HCT116 (cell line): Measurements from ENCODE around the gene FAM171A1. TPM values are rescaled to one million over a fixed set of nuclear protein-coding genes. Genes with fewer than 3 reads are reported as not detected.

Source experiments
- ATAC-seq: fragments of 200-7000 bp; cut with Tn5 transposase; 2 replicates; pipeline ENCODE4 v1.9.1; 2020; ENCODE audit warnings: mild to moderate bottlenecking, moderate library complexity
- BruUV-seq: library from RNA; stranded (reverse); fragments of 400-500 nt; replicated peaks from 2 replicates; lab custom pipeline; 2021; lab: Mats Ljungman, UMichigan
- CTCF ChIA-PET: fragments of 300-600 bp; sonication (Branson Sonifier 250); formaldehyde crosslinking; loops from one replicate; lab custom pipeline; 2021; ENCODE audit warnings: antibody characterized with exemption; lab: Charles Lee
- POLR2A ChIA-PET: fragments of 300-600, 350-600 bp; sonication (Branson Sonifier 250); formaldehyde crosslinking; loops from one replicate; lab custom pipeline; 2021; ENCODE audit warnings: antibody characterized with exemption; lab: Charles Lee
- RAD21 ChIA-PET, 2 experiments: fragments of 300-600 bp; sonication (Branson Sonifier 250); formaldehyde crosslinking; loops; one replicate each; lab custom pipeline; 2023; ENCODE audit warnings: low total read pairs in 2 of 2; ENCODE audit not compliant: uncharacterized antibody in 2 of 2, unreplicated experiment in 2 of 2, low non-redundant PET in 1 of 2; lab: Charles Lee
- DNase-seq: peaks from one replicate; pipeline ENCODE4 v3.0.0-alpha.2; 2010; ENCODE audit warnings: low read depth, low spot score
- H2AFZ ChIP-seq: fragments of 200-600 bp; shearing (Covaris generic), sonication (generic); 2 replicates; pipeline ENCODE4 v1.6.1; 2017; ENCODE audit warnings: low read depth, mixed run types, mixed read lengths, antibody characterized with exemption, low read length; ENCODE audit not compliant: poor library complexity, severe bottlenecking
- H3K27ac ChIP-seq: 2 replicates; pipeline ENCODE4 v1.5.1; 2012; ENCODE audit warnings: low read depth, low read length
- H3K27me3 ChIP-seq: fragments of 200-600 bp; sonication (generic); 2 replicates; pipeline ENCODE4 v1.6.1; 2016; ENCODE audit warnings: mixed run types, low read length, mixed read lengths; ENCODE audit not compliant: insufficient read depth
- H3K36me3 ChIP-seq, 2 experiments: fragments of 200-500 bp in 1 of 2; fragments of 200-600 bp in 1 of 2; sonication (Bioruptor generic) in 1 of 2; sonication (generic) in 1 of 2; 2 replicates each; pipeline versions ENCODE4 v1.5.1 to v1.6.1; 2014 to 2016; ENCODE audit warnings: low read length in 2 of 2, inconsistent platforms in 1 of 2, mixed read lengths in 1 of 2, mixed run types in 1 of 2; ENCODE audit not compliant: insufficient read depth in 2 of 2, control insufficient read depth in 1 of 2
- H3K4me1 ChIP-seq, 2 experiments: fragments of 200-600 bp in 1 of 2; sonication (generic) in 1 of 2; 2 replicates each; pipeline versions ENCODE4 v1.5.1 to v1.6.1; 2012 to 2017; ENCODE audit warnings: low read length in 2 of 2, inconsistent platforms in 1 of 2, mild to moderate bottlenecking in 1 of 2, mixed read lengths in 1 of 2, mixed run types in 1 of 2, moderate library complexity in 1 of 2; ENCODE audit not compliant: insufficient read depth in 2 of 2, control insufficient read depth in 1 of 2
- H3K4me2 ChIP-seq: fragments of 200-600 bp; sonication (generic); 2 replicates; pipeline ENCODE4 v1.6.1; 2017; ENCODE audit warnings: mixed run types, low read length, mixed read lengths
- H3K4me3 ChIP-seq, 2 experiments: fragments of 200-600 bp in 1 of 2; sonication (generic) in 1 of 2; replicated peaks in 1 of 2; 2 replicates each; pipeline ENCODE4 v1.5.1; 2011 to 2016; ENCODE audit warnings: low read length in 2 of 2, control low read depth in 1 of 2, low read depth in 1 of 2, mild to moderate bottlenecking in 1 of 2, mixed read lengths in 1 of 2, mixed run types in 1 of 2
- H3K79me2 ChIP-seq: fragments of 200-600 bp; sonication (generic); 2 replicates; pipeline ENCODE4 v1.6.1; 2017; ENCODE audit warnings: mild to moderate bottlenecking, mixed run types, low read length, moderate library complexity, mixed read lengths; ENCODE audit not compliant: insufficient read depth
- H3K9ac ChIP-seq: fragments of 200-600 bp; sonication (generic); 2 replicates; pipeline ENCODE4 v1.6.1; 2016; ENCODE audit warnings: low read length, mixed read lengths
- H3K9me2 ChIP-seq: fragments of 200-600 bp; sonication (generic), shearing (Covaris generic); 2 replicates; pipeline ENCODE4 v1.6.1; 2017; ENCODE audit warnings: mixed run types, mild to moderate bottlenecking, moderate library complexity; ENCODE audit not compliant: insufficient read depth
- H3K9me3 ChIP-seq, 2 experiments: fragments of 200-500 bp in 1 of 2; fragments of 200-600 bp in 1 of 2; sonication (Bioruptor generic) in 1 of 2; sonication (generic) in 1 of 2; 2 replicates each; pipeline ENCODE4 v1.6.1; 2014 to 2017; ENCODE audit warnings: low read length in 2 of 2, mixed read lengths in 2 of 2, inconsistent platforms in 1 of 2, low read depth in 1 of 2, mild to moderate bottlenecking in 1 of 2, mixed run types in 1 of 2, moderate library complexity in 1 of 2; ENCODE audit not compliant: control insufficient read depth in 1 of 2, insufficient read depth in 1 of 2
- H4K20me1 ChIP-seq: fragments of 200-600 bp; sonication (generic), shearing (Covaris generic); 2 replicates; pipeline ENCODE4 v1.6.1; 2017; ENCODE audit warnings: mixed run types, mild to moderate bottlenecking, moderate library complexity; ENCODE audit not compliant: insufficient read depth
- CBX3 ChIP-seq: IDR thresholded peaks from 2 replicates; pipeline ENCODE4 v1.6.1; 2012; ENCODE audit warnings: low read depth
- CTCF ChIP-seq, 3 experiments: fragments of 200-600 bp in 1 of 3; sonication (generic) in 1 of 3; IDR thresholded peaks in 2 of 3; conservative IDR thresholded peaks in 1 of 3; 2 replicates each; pipeline ENCODE4 v1.5.1; 2012 to 2017; ENCODE audit warnings: low read depth in 2 of 3, low read length in 2 of 3, antibody characterized with exemption in 1 of 3, borderline replicate concordance in 1 of 3, control low read depth in 1 of 3, mild to moderate bottlenecking in 1 of 3, mixed read lengths in 1 of 3, mixed run types in 1 of 3, moderate library complexity in 1 of 3; ENCODE audit not compliant: insufficient read depth in 1 of 3
- ELF1 ChIP-seq: IDR thresholded peaks from 2 replicates; pipeline ENCODE4 v1.6.1; 2012; ENCODE audit warnings: low read depth, borderline replicate concordance
- POLR2AphosphoS5 ChIP-seq: IDR thresholded peaks from 2 replicates; pipeline ENCODE4 v1.6.1; 2011; ENCODE audit warnings: mild to moderate bottlenecking, low read depth, low read length, moderate library complexity
- RAD21 ChIP-seq: IDR thresholded peaks from 2 replicates; pipeline ENCODE4 v1.6.1; 2012; ENCODE audit warnings: low read depth, mild to moderate bottlenecking
- SP1 ChIP-seq: IDR thresholded peaks from 2 replicates; pipeline ENCODE4 v1.6.1; 2012; ENCODE audit warnings: low read depth
- SRF ChIP-seq: IDR thresholded peaks from 2 replicates; pipeline ENCODE4 v1.6.1; 2012; ENCODE audit warnings: low read depth
- ZFX ChIP-seq: fragments of 450-650 bp; IDR thresholded peaks from 2 replicates; pipeline ENCODE4 v1.6.1; 2017
- ZNF274 ChIP-seq: fragments of 200-500 bp; sonication (Bioruptor generic); IDR thresholded peaks from 2 replicates; pipeline ENCODE4 v1.6.1; 2014; ENCODE audit warnings: mild to moderate bottlenecking, low read depth, low read length, inconsistent platforms
- intact Hi-C: fragments of 100-400 bp; cut with micrococcal nuclease; formaldehyde crosslinking; loops from 2 replicates; pipeline ENCODE4 v1.10.0; 2022
- total RNA-seq: library from RNA; stranded (reverse); gene quantifications from one replicate; pipeline ENCODE4 v1.2.1, GENCODE V29; 2021; ENCODE audit not compliant: unreplicated experiment
- TF ChIP-seq, protein P1 (sequence below): IDR thresholded peaks from 2 replicates; pipeline ENCODE4 v1.6.1; 2012; ENCODE audit warnings: low read depth

FAM171A1 gene
- total RNA-seq, 1 experiment from 2014 or later = 32.5 TPM

DNA sequence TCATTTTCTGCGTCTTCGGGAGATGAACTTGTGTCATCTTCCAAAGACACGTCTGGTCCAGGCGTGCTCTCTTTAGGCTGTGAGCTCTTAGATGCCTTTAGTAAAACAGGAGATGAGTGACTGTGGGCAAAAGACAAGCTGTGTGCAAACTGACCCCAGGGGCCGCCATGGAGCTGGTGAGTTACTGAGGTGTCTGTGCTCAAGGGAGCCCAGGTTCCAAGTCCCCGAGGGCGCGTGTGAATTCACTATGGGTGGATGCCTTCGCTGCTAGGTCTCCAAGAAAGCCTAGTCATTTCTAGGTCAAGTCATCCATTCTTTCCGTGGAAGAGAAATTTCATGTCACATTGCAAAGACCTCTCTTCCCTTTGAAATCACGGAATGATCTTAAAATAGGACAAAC lies 118.7 kb downstream of the FAM171A1 start:
- no TSS peak for BruUV-seq
- Histone ChIP-seq H3K9ac (no peak overlapping the region), H3K9me2 (no peaks in the 10 kb centered on the region), H3K4me3 (no peak overlapping the region), H3K79me2 (no peaks in the 10 kb centered on the region; the same call in 1 of the 2 replicates), H3K4me1 (peaks cover 8 to 15% of the 10 kb centered on the region in 2 experiments), H3K27me3 (no peaks in the 10 kb centered on the region), H3K36me3 (no peaks in the 10 kb centered on the region), H4K20me1 (no peaks in the 10 kb centered on the region), H2AFZ (no peak overlapping the region), H3K9me3 (no peaks in the 10 kb centered on the region), H3K27ac (no peak overlapping the region), H3K4me2 (no peak overlapping the region)
- ATAC-seq (no peak), DNase-seq (no peak)
- RAD21 ChIA-PET = no interaction called here
- CTCF ChIA-PET = no interaction called here
- TF ChIP-seq CTCF (IDR thresholded peaks at IDR 0.05 in 2 of 3, conservative IDR thresholded peaks at IDR 0.05 in 1 of 3; ENCODE audit: borderline replicate concordance in 1 of 3, insufficient read depth in 1 of 3, low read depth in 2 of 3, low read length in 2 of 3) = no peak
- no peak for TF ChIP-seq SRF
- TF ChIP-seq ZNF274 = no peak
- no peak for TF ChIP-seq ZFX
- no peak for TF ChIP-seq SP1
- TF ChIP-seq RAD21 = no peak
- TF ChIP-seq ELF1 = no peak
- no peak for TF ChIP-seq CBX3
- intact Hi-C loops = no loop called here
- POLR2A ChIA-PET = no interaction called here

DNA sequence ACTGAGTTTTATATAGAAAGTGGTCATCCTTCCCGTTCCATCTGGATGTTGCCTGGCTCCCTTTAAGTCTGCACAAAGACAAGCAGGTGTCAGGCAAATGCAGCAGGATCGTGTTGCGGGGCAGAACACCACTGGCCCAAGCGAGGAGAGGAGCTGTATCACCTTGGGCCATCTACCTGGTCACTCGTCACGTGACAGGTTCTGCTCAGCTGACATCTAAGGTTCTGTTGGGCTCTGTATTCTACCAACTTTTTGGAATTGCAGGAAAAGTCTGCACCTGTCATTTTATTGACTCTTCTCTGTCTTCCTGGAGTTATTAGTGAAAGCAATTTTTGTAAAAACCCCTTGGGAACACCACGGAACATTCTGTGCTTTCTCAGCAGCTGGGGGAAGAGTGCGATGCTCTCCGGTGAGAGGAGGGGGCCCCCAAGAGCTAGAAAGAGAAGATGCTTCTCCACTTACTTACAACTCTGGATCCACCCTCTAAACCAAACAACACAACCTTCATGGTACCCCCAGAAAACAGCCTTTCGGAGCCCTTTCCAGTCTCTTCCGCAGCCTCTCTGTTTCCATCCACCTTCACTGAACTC lies 119.2 kb downstream of the FAM171A1 start:
- no peaks in the 10 kb centered on the region for H3K9me2 ChIP-seq
- H3K4me1 ChIP-seq = peaks cover 10 to 20% of the 10 kb centered on the region in 2 experiments
- no peak for DNase-seq
- H3K4me3 ChIP-seq = no peak overlapping the region
- H3K79me2 ChIP-seq = no peaks in the 10 kb centered on the region; the same call in 1 of the 2 replicates
- H2AFZ ChIP-seq = no peak overlapping the region
- no peaks in the 10 kb centered on the region for H3K36me3 ChIP-seq
- H4K20me1 ChIP-seq = no peaks in the 10 kb centered on the region
- intact Hi-C loops = no loop called here
- ChIA-PET POLR2A (no interaction called here), CTCF (no interaction called here), RAD21 (no interaction called here)
- no peak overlapping the region for H3K9ac ChIP-seq
- H3K9me3 ChIP-seq = no peaks in the 10 kb centered on the region
- TF ChIP-seq POLR2AphosphoS5 (no peak), SP1 (no peak)
- TF ChIP-seq, protein P1, sequence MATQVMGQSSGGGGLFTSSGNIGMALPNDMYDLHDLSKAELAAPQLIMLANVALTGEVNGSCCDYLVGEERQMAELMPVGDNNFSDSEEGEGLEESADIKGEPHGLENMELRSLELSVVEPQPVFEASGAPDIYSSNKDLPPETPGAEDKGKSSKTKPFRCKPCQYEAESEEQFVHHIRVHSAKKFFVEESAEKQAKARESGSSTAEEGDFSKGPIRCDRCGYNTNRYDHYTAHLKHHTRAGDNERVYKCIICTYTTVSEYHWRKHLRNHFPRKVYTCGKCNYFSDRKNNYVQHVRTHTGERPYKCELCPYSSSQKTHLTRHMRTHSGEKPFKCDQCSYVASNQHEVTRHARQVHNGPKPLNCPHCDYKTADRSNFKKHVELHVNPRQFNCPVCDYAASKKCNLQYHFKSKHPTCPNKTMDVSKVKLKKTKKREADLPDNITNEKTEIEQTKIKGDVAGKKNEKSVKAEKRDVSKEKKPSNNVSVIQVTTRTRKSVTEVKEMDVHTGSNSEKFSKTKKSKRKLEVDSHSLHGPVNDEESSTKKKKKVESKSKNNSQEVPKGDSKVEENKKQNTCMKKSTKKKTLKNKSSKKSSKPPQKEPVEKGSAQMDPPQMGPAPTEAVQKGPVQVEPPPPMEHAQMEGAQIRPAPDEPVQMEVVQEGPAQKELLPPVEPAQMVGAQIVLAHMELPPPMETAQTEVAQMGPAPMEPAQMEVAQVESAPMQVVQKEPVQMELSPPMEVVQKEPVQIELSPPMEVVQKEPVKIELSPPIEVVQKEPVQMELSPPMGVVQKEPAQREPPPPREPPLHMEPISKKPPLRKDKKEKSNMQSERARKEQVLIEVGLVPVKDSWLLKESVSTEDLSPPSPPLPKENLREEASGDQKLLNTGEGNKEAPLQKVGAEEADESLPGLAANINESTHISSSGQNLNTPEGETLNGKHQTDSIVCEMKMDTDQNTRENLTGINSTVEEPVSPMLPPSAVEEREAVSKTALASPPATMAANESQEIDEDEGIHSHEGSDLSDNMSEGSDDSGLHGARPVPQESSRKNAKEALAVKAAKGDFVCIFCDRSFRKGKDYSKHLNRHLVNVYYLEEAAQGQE = no peak
- no peak overlapping the region for H3K27ac ChIP-seq
- no TSS peak for BruUV-seq
- H3K4me2 ChIP-seq = no peak overlapping the region
- no peaks in the 10 kb centered on the region for H3K27me3 ChIP-seq
- ATAC-seq = no peak
